OCI-LY7 (cell line): ENCODE results near the gene SDR39U1. TPM values are rescaled to one million over a fixed set of nuclear protein-coding genes. Genes with fewer than 3 reads are reported as not detected.

ENCODE experiments used
- BruUV-seq: library from RNA; stranded (reverse); fragments of 400-500 nt; replicated peaks from 2 replicates; lab custom pipeline; 2021; lab: Mats Ljungman, UMichigan
- CTCF ChIA-PET: fragments of 300-600 bp; sonication (Branson Sonifier 250); formaldehyde crosslinking; loops from one replicate; lab custom pipeline; 2022; ENCODE audit warnings: antibody characterized with exemption; ENCODE audit not compliant: unreplicated experiment; lab: Charles Lee
- POLR2A ChIA-PET: fragments of 300-600 bp; sonication (Branson Sonifier 250); formaldehyde crosslinking; loops from one replicate; lab custom pipeline; 2022; ENCODE audit warnings: antibody characterized with exemption; lab: Charles Lee
- DNase-seq: peaks from one replicate; pipeline ENCODE4 v3.0.0-alpha.2; 2015; ENCODE audit warnings: low spot score
- H2AFZ ChIP-seq: fragments of 200-600 bp; sonication (generic), shearing (Covaris generic); 2 replicates; pipeline ENCODE4 v1.6.1; 2014; ENCODE audit warnings: mild to moderate bottlenecking, antibody characterized with exemption, low read length, moderate library complexity
- H3K27ac ChIP-seq: fragments of 200-600 bp; sonication (generic); 2 replicates; pipeline ENCODE4 v1.5.1; 2014; ENCODE audit warnings: mixed run types, low read depth, mild to moderate bottlenecking, moderate library complexity, low read length, inconsistent platforms; ENCODE audit not compliant: poor library complexity, severe bottlenecking
- H3K36me3 ChIP-seq: fragments of 200-600 bp; sonication (generic); 2 replicates; pipeline ENCODE4 v1.6.1; 2014; ENCODE audit warnings: mild to moderate bottlenecking, antibody characterized with exemption, low read length, moderate library complexity, mixed read lengths; ENCODE audit not compliant: insufficient read depth
- H3K4me1 ChIP-seq: fragments of 200-600 bp; sonication (generic); 2 replicates; pipeline ENCODE4 v1.5.1; 2014; ENCODE audit warnings: mild to moderate bottlenecking, low read length; ENCODE audit not compliant: insufficient read depth, poor library complexity, severe bottlenecking
- H3K4me2 ChIP-seq: fragments of 200-600 bp; sonication (generic); 2 replicates; pipeline ENCODE4 v1.6.1; 2014; ENCODE audit warnings: mild to moderate bottlenecking, low read length
- H3K4me3 ChIP-seq: fragments of 200-600 bp; sonication (generic); 2 replicates; pipeline ENCODE4 v1.5.1; 2014; ENCODE audit warnings: mild to moderate bottlenecking, low read depth, low read length; ENCODE audit not compliant: poor library complexity, severe bottlenecking
- H3K79me2 ChIP-seq: fragments of 200-600 bp; sonication (generic); 2 replicates; pipeline ENCODE4 v1.6.1; 2016; ENCODE audit warnings: low read depth, mild to moderate bottlenecking, low read length, moderate library complexity, mixed read lengths; ENCODE audit not compliant: insufficient read depth
- H3K9me2 ChIP-seq: fragments of 200-600 bp; sonication (generic); 2 replicates; pipeline ENCODE4 v1.6.1; 2016; ENCODE audit warnings: mild to moderate bottlenecking, low read length, mixed read lengths; ENCODE audit not compliant: insufficient read depth
- H3K9me3 ChIP-seq: fragments of 200-600 bp; sonication (generic); 2 replicates; pipeline ENCODE4 v1.6.1; 2014; ENCODE audit warnings: mild to moderate bottlenecking, mixed run types, low read length, mixed read lengths
- H4K20me1 ChIP-seq: fragments of 200-600 bp; sonication (generic); 2 replicates; pipeline ENCODE4 v1.6.1; 2014; ENCODE audit warnings: mild to moderate bottlenecking, antibody characterized with exemption, low read length, moderate library complexity, mixed read lengths; ENCODE audit not compliant: insufficient read depth
- CTCF ChIP-seq: fragments of 200-600 bp; sonication (generic); conservative IDR thresholded peaks from 2 replicates; pipeline ENCODE4 v1.5.1; 2014; ENCODE audit warnings: mild to moderate bottlenecking, antibody characterized with exemption, low read length, moderate library complexity, mixed read lengths
- EZH2phosphoT487 ChIP-seq: fragments of 200-600 bp; sonication (generic); IDR thresholded peaks from 2 replicates; pipeline ENCODE4 v1.6.1; 2018; ENCODE audit warnings: low read depth, borderline replicate concordance, mild to moderate bottlenecking, mixed run types, antibody characterized with exemption, low read length, moderate library complexity, mixed read lengths
- intact Hi-C: fragments of 100-400 bp; cut with micrococcal nuclease; formaldehyde crosslinking; loops from one replicate; pipeline ENCODE4 v1.10.0; 2022; ENCODE audit not compliant: unreplicated experiment
- total RNA-seq, 2 experiments: library from RNA; depleted of rRNA in 1 of 2; stranded (reverse); fragments of >200 nt in 1 of 2; shearing (Covaris generic) in 1 of 2; gene quantifications; 2 replicates each; pipeline ENCODE4 v1.2.3, GENCODE V29; 2014 to 2022

The SDR39U1 gene
- total RNA-seq, 2 experiments from 2014 or later = 51.4 to 103 TPM

- Histone ChIP-seq H3K27ac (no peak overlapping the region), H4K20me1 (no peaks in the 10 kb centered on the region), H3K79me2 (no peaks in the 10 kb centered on the region), H2AFZ (no peak overlapping the region), H3K9me3 (no peaks in the 10 kb centered on the region), H3K9me2 (no peaks in the 10 kb centered on the region), H3K36me3 (no peaks in the 10 kb centered on the region), H3K4me1 (peaks cover 12% of the 10 kb centered on the region), H3K4me3 (no peak overlapping the region), H3K4me2 (no peak overlapping the region)
- ChIA-PET CTCF (no interaction called here), POLR2A (no interaction called here)
- intact Hi-C loops = no loop called here
- DNase-seq = no peak
- BruUV-seq = no TSS peak
- TF ChIP-seq CTCF (peak; percentile 53; the same call in 1 of the 2 replicates), EZH2phosphoT487 (no peak)
Observed at GRCh38 chr14:24392325-24393091, 50.1 kb downstream of the SDR39U1 start.

- no peaks in the 10 kb centered on the region for H3K9me3 ChIP-seq
- peak; percentile 24 for DNase-seq
- H3K4me3 ChIP-seq = no peak overlapping the region
- H4K20me1 ChIP-seq = no peaks in the 10 kb centered on the region
- ChIA-PET CTCF (interaction anchor here (0.6 to 1.3 kb wide), 2 partner anchors 41 to 89 kb away, joined by 3 read pairs; no protein-coding TSS in a partner anchor), POLR2A (interaction anchor here (0.6 to 1.5 kb wide), 2 partner anchors 11 to 144 kb away, joined by 3 read pairs; no protein-coding TSS in a partner anchor)
- intact Hi-C loops = no loop called here
- TF ChIP-seq CTCF (no peak), EZH2phosphoT487 (no peak)
- no peaks in the 10 kb centered on the region for H3K79me2 ChIP-seq
- no peak overlapping the region for H3K27ac ChIP-seq
- no peak overlapping the region for H3K4me2 ChIP-seq
- no peaks in the 10 kb centered on the region for H3K9me2 ChIP-seq
- H3K4me1 ChIP-seq = peaks cover 12% of the 10 kb centered on the region
- peak overlapping the region; percentile 21; the same call in 1 of the 2 replicates for H2AFZ ChIP-seq
- no peaks in the 10 kb centered on the region for H3K36me3 ChIP-seq
- no TSS peak for BruUV-seq
Observed at GRCh38 chr14:24390701-24391468, 51.7 kb downstream of the SDR39U1 start.

Other genes with a start within 250 kb of the SDR39U1 start
- gene TM9SF1, start 247.3 kb downstream of the SDR39U1 start, total RNA-seq (2014; rRNA removed; shearing (Covaris generic)) = 23.4 and 31.3 TPM in 2 replicates
- gene TM9SF1, start 247.3 kb downstream of the SDR39U1 start, total RNA-seq (2022) = 23.1 and 27.8 TPM in 2 replicates
- gene TSSK4, start 237.1 kb downstream of the SDR39U1 start, total RNA-seq (2014; rRNA removed; shearing (Covaris generic)) = not detected in 2 replicates
- gene TSSK4, start 237.1 kb downstream of the SDR39U1 start, total RNA-seq (2022) = 1.1 and 1.5 TPM in 2 replicates
- gene CHMP4A, start 229.3 kb downstream of the SDR39U1 start, total RNA-seq (2014; rRNA removed; shearing (Covaris generic)) = 48.5 and 65.7 TPM in 2 replicates
- 67.6 and 72.9 TPM in 2 replicates for gene CHMP4A, start 229.3 kb downstream of the SDR39U1 start, total RNA-seq (2022)
- gene MDP1, start 226.7 kb downstream of the SDR39U1 start, total RNA-seq (2014; rRNA removed; shearing (Covaris generic)) = 21.5 and 23.2 TPM in 2 replicates
- gene MDP1, start 226.7 kb downstream of the SDR39U1 start, total RNA-seq (2022) = 26.6 and 30.9 TPM in 2 replicates
- 167 and 285 TPM in 2 replicates for gene NEDD8, start 210.4 kb downstream of the SDR39U1 start, total RNA-seq (2014; rRNA removed; shearing (Covaris generic))
- gene NEDD8, start 210.4 kb downstream of the SDR39U1 start, total RNA-seq (2022) = 174 and 182 TPM in 2 replicates
- gene GMPR2, start 209.8 kb downstream of the SDR39U1 start, total RNA-seq (2014; rRNA removed; shearing (Covaris generic)) = 39.4 and 51.4 TPM in 2 replicates
- gene GMPR2, start 209.8 kb downstream of the SDR39U1 start, total RNA-seq (2022) = 61.4 and 62.3 TPM in 2 replicates
- 63.9 and 70.1 TPM in 2 replicates for gene TINF2, start 200.2 kb downstream of the SDR39U1 start, total RNA-seq (2014; rRNA removed; shearing (Covaris generic))
- gene TINF2, start 200.2 kb downstream of the SDR39U1 start, total RNA-seq (2022) = 76.1 and 77.5 TPM in 2 replicates
- gene TGM1, start 179.6 kb downstream of the SDR39U1 start, total RNA-seq (2014; rRNA removed; shearing (Covaris generic)) = 3.0 and 5.2 TPM in 2 replicates
- gene TGM1, start 179.6 kb downstream of the SDR39U1 start, total RNA-seq (2022) = 5.4 and 7.0 TPM in 2 replicates
- 16.7 and 24.3 TPM in 2 replicates for gene RABGGTA, start 171.2 kb downstream of the SDR39U1 start, total RNA-seq (2014; rRNA removed; shearing (Covaris generic))
- gene RABGGTA, start 171.2 kb downstream of the SDR39U1 start, total RNA-seq (2022) = 27.3 and 29.7 TPM in 2 replicates
- gene DHRS1, start 143.0 kb downstream of the SDR39U1 start, total RNA-seq (2014; rRNA removed; shearing (Covaris generic)) = 21.0 and 27.4 TPM in 2 replicates
- gene DHRS1, start 143.0 kb downstream of the SDR39U1 start, total RNA-seq (2022) = 34.9 and 35.6 TPM in 2 replicates
- 30.6 and 33.2 TPM in 2 replicates for gene NOP9, start 142.9 kb downstream of the SDR39U1 start, total RNA-seq (2014; rRNA removed; shearing (Covaris generic))
- 44.0 and 52.6 TPM in 2 replicates for gene NOP9, start 142.9 kb downstream of the SDR39U1 start, total RNA-seq (2022)
- gene CIDEB, start 134.8 kb downstream of the SDR39U1 start, total RNA-seq (2014; rRNA removed; shearing (Covaris generic)) = not detected in 2 replicates
- gene CIDEB, start 134.8 kb downstream of the SDR39U1 start, total RNA-seq (2022) = 1.6 and 3.2 TPM in 2 replicates
- gene LTB4R2, start 132.6 kb downstream of the SDR39U1 start, total RNA-seq (2014; rRNA removed; shearing (Covaris generic)) = 15.7 and 18.2 TPM in 2 replicates
- 37.6 TPM in 2 replicates for gene LTB4R2, start 132.6 kb downstream of the SDR39U1 start, total RNA-seq (2022)
- gene LTB4R, start 131.3 kb downstream of the SDR39U1 start, total RNA-seq (2014; rRNA removed; shearing (Covaris generic)) = 15.8 and 17.9 TPM in 2 replicates
- gene LTB4R, start 131.3 kb downstream of the SDR39U1 start, total RNA-seq (2022) = 28.3 and 30.5 TPM in 2 replicates
- gene ADCY4, start 107.7 kb downstream of the SDR39U1 start, total RNA-seq (2014; rRNA removed; shearing (Covaris generic)) = 0.26 and 2.0 TPM in 2 replicates
- gene ADCY4, start 107.7 kb downstream of the SDR39U1 start, total RNA-seq (2022) = 3.4 and 6.0 TPM in 2 replicates
- 8.1 and 13.8 TPM in 2 replicates for gene RIPK3, start 102.8 kb downstream of the SDR39U1 start, total RNA-seq (2014; rRNA removed; shearing (Covaris generic))
- 14.5 and 18.8 TPM in 2 replicates for gene RIPK3, start 102.8 kb downstream of the SDR39U1 start, total RNA-seq (2022)
- 72.2 and 94.7 TPM in 2 replicates for gene NFATC4, start 74.6 kb downstream of the SDR39U1 start, total RNA-seq (2014; rRNA removed; shearing (Covaris generic))
- 96.6 and 130 TPM in 2 replicates for gene NFATC4, start 74.6 kb downstream of the SDR39U1 start, total RNA-seq (2022)
- 0.13 TPM in 2 replicates for gene NYNRIN, start 43.8 kb downstream of the SDR39U1 start, total RNA-seq (2014; rRNA removed; shearing (Covaris generic))
- gene NYNRIN, start 43.8 kb downstream of the SDR39U1 start, total RNA-seq (2022) = not detected in 2 replicates
- gene CBLN3, start 13.1 kb downstream of the SDR39U1 start, total RNA-seq (2014; rRNA removed; shearing (Covaris generic)) = 1.2 and 2.0 TPM in 2 replicates
- gene CBLN3, start 13.1 kb downstream of the SDR39U1 start, total RNA-seq (2022) = 6.7 and 7.9 TPM in 2 replicates
- gene KHNYN, start 12.8 kb downstream of the SDR39U1 start, total RNA-seq (2014; rRNA removed; shearing (Covaris generic)) = 50.8 and 56.1 TPM in 2 replicates
- gene KHNYN, start 12.8 kb downstream of the SDR39U1 start, total RNA-seq (2022) = 57.5 and 66.4 TPM in 2 replicates
- not detected in 2 replicates for gene CMA1, start 65.5 kb upstream of the SDR39U1 start, total RNA-seq (2014; rRNA removed; shearing (Covaris generic))
- not detected in 2 replicates for gene CMA1, start 65.5 kb upstream of the SDR39U1 start, total RNA-seq (2022)
- not detected in 2 replicates for gene CTSG, start 133.5 kb upstream of the SDR39U1 start, total RNA-seq (2014; rRNA removed; shearing (Covaris generic))
- gene CTSG, start 133.5 kb upstream of the SDR39U1 start, total RNA-seq (2022) = not detected in 2 replicates
- gene GZMH, start 166.9 kb upstream of the SDR39U1 start, total RNA-seq (2014; rRNA removed; shearing (Covaris generic)) = not detected in 2 replicates
- gene GZMH, start 166.9 kb upstream of the SDR39U1 start, total RNA-seq (2022) = not detected in 2 replicates
- not detected in 2 replicates for gene GZMB, start 191.4 kb upstream of the SDR39U1 start, total RNA-seq (2014; rRNA removed; shearing (Covaris generic))
- gene GZMB, start 191.4 kb upstream of the SDR39U1 start, total RNA-seq (2022) = not detected in 2 replicates